Measurements from ENCODE around the gene LILRB4.
"Not testable (repeated sequence)": the region's sequence is repeated elsewhere in the genome, so short reads cannot be mapped to it uniquely, and the experiment has no call there.

The LILRB4 gene

DNA sequence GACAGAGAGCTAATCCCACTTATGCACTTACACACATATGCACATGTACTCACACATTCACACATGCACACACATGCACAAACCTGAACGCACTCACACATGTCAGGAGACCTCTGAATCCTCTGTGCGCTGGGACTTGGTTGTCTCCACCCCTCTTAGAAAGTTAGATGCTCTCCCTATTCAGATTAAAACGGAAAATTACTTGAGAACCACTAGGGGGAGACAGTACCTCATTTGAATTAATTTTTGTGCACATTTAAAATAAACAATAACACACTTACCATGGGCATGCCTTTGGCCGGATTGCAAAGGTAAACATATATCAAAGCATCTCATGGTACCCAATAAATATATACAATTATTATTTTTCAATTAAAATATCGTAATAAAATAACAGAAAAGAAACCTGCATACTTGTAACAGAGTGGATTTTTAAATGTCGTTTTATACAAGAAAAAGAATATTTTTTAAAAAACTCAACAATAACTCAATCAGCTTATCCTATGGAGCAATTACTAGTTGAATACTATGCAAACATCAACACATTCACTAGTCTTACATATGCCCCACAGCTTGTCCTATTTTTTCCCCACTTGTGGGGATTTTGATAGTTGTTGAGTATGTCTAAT is 9.5 kb upstream of the LILRB4 start:
- DNase-seq, result peak; percentile 12

DNA sequence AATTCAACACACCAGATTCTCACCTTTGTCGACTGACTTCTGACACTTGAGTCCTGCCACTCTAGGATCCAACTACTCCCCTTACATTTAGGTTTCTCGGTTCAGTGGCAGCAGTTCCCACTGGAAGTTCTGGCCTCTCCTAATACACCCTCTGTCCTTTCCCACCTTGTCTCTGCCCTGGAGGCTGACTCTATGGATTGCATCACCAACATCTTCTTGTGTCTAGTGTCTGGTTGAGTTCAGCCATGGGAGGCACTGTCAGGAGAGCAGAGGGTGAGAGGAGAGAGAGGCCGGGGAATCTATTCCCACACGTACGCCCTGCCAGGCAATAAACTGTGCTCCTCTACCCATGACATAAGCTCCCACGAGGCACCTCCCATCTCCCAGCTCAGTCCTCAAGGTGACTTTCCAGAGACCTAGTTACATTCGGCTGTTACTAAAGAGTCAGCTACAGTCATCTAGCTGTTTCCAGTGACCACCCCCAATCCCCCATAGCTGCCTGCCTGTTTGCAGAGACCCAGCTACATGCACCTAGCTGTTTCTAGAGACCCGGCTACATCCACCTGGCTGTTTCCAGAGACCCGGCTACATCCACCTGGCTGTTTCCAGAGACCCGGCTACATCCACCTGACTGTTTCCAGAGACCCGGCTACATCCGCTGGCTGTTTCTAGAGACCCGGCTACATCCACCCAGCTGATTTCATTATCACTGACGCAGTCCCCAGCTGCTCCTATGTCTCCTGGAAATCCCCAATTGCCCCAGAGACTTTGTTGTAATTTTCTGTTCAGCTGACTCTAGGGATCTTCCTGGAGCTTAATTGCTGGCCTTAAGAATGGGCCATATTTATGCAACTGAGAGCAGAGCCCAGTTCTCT is 8.1 kb upstream of the LILRB4 start:
- no peak for DNase-seq

DNA sequence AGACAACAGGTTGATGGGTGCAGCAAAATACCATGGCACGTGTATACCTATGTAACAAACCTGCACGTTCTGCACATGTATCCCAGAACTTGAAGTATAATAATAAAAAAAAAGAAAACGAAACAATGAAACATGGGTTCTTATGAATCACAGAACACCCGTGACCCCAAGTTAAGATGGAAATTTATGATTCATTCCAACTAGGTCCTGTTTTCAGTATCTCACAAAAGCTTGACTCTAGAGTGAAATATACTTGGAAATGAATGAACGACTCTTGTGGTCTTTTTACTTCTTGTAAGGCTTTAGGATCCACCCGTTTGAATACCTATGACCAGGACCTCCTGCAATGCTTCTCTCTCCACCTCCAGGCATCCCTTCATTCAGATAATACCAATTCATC is 3.5 kb upstream of the LILRB4 start:
- no peak for DNase-seq

DNA sequence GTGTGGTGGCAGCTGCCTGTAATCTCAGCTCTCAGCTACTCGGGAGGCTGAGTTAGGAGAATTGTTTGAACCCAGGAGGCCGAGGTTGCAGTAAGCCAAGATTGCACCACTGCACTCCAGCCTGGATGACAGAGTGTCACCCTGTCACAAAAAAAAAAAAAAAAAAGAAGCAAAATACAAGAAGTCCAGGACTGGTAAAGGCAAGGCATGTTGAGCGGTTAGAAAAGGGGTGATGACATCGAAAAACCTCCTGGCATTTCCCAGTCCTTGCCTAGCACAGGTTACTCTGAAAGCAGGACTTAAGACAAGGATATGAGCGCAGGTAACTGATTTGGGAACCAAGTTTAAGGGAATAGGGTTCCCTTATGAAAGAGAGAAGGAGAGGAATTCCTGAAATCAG is 2.5 kb upstream of the LILRB4 start:
- no peak for DNase-seq

DNA sequence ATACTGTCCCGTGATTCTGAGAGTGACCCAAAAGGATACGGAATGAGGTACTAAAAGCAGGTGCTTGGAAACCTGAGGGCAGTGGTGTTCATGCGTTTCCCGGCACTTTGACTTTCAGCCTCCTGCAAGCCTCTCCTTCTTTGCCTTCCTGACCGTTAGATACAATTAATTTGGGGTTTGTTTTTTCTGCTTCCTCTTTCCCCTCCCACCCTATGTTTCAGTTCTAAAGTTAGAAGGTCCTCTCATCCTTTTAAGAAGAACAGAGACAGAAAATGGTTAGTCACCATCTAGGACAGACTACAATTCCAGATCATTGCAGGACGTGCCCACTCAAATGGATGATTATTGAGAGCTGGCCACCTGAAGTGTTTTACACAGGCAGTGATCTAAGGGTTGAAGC is 1.8 kb upstream of the LILRB4 start:
- DNase-seq, result no peak

DNA sequence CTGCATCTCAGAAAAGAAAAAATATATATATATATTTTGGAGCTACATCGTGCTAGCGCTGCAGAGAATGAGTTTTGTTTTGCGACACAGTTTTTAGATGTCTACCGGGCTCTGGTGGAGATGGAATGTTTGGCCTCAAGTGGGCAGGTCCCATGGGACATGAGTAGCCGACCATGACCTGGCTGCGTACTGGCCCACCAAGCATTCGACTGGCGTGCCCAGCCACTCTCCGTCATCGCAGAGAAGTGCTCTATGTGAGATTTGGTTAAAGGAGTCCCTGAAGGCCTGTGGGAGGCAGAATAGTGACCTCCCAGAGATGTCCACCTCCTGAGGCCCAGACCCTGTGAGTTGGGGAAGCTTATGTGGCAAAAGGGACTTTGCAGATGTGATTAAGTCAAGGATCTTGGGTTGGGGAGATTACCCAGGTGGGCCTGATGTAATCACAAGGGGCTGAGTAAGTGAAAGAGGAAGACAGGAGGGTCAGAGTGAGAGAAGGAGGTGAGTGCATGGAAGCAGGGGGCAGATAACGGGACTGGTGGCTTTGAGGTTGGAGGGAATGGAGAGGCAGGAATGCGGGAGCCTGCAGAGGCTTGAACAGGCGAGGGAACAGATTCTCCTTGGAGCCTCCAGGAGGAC is 821 bp upstream of the LILRB4 start:
- DNase-seq, result no peak

DNA sequence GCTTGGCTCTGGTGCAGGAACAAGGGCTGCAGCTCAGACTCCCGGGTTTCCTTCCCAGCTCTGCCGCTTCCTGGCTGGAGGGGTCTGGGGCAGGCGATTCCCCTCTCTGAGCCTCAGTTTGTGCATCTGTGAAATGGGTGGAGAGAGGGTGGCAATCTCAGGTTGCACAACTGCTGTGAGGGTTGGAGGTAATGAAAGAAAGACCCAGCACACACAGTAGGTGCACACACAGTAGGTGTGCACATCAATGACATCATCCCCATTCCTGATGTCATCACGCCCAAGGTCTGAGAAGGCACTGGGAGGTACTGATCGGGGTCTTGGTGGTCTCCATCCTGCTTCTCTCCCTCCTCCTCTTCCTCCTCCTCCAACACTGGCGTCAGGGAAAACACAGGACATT is 2.7 kb downstream of the LILRB4 start:
- DNase-seq, result no peak

DNA sequence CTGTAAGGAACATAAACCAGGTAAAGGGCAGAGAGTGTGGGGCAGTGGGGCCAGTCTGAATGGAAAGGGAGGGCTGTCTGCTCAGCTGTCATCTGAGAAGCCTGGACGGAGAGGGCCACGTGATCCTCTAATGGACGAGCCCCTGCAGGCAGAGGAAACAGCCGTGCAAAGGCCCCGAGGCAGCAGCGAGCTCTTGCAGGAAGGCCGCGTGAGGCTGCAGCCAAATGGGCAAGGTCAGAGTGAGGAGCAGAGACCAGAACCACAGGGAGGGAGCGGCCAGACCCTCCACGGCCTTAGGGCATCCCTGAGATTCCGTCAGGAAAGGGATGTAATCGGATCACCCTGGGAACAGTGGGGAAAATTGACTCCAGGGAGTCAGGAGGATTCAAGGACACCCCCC is 4.4 kb downstream of the LILRB4 start:
- no peak for DNase-seq

DNA sequence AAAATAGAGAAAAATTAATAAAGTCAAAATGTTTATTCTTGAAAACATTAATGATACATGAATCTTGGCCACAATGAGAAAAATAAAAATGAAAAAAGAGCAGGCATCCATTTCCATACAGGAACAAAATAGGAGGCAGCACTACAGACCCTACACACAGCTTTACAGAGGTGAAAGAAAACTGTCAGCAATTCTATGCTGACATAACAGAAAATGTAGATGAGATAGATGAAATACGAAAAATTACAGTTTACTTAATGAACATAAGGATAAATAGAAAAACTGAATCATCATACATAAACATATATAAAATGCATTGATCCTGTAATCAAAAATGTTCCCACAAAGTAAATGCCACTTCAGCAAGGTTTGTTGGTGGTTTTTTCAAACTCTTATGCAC is 5.6 kb downstream of the LILRB4 start:
- DNase-seq, result no peak

DNA sequence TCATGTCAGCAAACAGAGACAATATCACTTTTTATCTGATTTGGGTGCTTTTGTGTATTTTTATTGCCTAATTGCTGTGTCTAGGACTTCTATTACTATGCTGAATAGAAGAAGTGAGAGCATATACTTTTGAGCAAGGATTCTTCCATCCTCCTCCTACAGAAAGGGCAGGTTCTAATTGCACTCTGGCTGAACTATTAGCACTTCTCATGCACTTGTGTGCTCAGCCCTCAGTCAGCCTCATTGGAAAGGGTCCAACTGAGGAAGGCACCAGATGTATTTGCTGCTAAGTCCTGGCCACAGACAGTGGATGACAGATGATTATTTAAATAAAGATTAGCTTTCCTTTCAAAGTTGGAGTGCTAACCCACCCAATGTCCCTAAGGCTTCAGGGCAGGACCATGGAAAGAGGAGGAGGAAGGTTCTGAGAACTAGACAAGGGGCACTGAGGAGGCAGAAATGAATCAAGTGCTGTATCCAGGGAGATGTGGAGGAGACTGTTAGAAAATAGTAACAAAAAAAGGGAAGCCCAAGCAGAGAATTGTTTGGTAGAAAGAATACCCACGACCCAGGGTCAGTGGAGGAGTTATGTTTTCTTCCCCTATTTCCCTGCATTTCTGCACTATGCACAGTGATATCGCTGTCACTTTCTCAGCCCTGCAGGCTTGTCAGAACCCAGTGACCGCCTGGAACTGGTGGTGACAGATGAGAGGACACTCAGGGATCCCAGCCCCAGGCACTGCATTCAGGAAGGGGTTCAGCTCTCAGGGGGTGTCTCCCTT is 8.0 kb downstream of the LILRB4 start:
- DNase-seq, result no peak

DNA sequence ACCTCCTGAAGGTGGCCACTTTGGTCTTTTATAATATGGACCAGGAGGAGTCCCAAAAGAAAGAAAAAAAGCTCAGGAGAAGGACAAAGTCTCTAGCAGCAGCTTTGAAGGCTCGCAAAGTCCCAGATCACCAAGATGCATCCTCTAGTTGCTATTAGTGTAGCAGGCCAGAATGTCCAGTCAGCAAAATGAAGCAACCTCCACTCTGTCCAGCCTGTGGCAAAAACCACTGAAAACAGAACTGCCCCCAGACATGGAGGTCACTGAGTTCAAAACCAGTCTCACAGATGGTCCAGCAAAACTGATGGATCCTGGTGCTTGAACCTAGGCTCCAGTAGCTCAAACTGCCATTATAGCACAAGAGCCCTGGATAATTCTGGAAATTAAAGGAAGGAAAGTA is 10.4 kb downstream of the LILRB4 start:
- no peak for DNase-seq

DNA sequence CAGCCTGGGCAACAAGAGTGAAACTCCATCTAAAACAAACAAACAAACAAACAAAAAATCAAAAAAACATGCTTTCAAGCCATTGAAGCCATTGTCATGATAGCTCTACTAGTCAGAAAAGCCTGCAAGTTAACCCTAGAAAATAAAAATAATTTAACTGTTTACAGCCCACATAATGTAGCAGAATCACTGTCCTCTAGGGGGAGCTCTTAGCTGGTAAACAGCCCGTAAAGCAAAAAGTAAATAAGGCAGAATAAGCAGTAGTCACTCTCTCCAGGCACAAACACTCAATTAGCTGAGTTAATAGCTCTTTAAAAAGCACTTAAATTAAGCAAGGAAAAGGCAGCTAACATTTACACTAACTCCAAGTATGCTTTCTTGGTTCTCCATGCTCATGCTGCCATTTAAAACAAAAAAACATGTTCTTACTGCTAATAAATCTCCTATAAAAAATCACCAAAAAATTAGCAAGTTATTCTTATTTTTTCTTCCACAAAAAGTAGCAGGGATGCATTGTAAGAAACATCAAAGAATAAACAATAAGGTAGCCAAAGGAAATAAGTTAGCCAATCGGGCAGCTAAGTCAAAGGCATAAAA is 11.3 kb downstream of the LILRB4 start:
- DNase-seq, result peak; percentile 4

DNA sequence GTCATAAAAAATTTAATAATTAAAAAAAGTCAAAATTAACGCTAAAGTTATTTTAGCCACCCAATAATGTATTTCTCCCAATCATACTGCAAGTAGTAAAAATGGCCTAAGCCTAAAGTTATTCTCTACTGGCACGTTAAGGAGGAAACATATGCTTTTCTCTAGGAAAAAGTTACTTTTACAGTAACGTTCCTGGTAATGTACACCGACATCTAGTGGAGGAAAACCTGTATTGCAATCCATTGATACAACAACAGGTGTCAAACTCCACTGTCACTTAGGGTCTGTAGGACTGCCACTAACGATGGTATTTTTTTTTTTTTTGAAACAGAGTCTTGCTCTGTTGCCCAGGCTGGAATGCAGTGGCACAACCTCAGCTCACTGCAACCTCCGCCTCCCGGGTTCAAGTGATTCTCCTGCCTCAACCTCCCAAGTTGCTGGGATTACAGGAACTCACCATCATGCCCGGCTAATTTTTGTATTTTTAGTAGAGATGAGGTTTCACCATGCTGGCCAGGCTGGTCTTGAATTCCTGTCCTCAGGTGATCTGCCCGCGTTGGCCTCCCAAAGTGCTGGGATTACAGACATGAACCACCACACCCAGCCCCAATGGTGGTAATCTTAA is 13.5 kb downstream of the LILRB4 start:
- DNase-seq, result peak; percentile 13

DNA sequence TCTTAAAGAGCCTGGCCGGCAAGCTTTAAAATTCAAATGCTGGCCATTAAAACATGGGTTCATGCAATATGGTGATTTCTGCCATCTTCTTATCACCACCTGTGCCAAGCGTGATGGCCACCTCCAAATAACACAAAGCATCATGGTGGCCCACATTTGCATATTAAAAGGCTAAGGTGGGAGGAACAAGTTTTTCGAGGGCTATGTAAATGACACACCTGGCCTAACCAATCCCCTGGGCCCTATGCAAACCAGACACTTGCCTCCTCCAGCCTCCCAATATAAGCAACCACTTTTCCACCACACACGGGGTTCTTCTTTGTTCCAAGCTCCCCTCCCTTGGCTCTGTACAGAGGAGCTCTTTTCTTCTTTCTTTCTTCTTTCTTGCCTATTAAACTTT is 14.4 kb downstream of the LILRB4 start:
- no peak for DNase-seq

DNA sequence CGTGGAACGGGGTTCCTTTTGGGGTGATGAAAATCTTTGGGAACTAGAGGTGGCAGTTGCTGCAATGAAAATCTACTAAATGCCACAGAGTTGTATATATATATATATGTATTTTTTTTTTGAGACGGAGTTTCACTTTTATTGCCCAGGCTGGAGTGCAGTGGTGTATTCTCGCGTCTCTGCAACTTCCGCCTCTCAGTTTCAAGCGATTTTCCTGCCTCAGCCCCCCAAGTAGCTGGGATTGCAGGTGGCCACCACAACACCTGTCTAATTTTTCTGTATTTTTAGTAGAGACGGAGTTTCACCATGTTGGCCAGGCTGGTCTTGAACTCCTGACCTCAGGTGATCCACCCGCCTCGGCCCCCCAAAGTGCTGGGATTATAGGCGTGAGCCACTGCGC is 18.8 kb downstream of the LILRB4 start:
- not testable (repeated sequence) for DNase-seq

DNA sequence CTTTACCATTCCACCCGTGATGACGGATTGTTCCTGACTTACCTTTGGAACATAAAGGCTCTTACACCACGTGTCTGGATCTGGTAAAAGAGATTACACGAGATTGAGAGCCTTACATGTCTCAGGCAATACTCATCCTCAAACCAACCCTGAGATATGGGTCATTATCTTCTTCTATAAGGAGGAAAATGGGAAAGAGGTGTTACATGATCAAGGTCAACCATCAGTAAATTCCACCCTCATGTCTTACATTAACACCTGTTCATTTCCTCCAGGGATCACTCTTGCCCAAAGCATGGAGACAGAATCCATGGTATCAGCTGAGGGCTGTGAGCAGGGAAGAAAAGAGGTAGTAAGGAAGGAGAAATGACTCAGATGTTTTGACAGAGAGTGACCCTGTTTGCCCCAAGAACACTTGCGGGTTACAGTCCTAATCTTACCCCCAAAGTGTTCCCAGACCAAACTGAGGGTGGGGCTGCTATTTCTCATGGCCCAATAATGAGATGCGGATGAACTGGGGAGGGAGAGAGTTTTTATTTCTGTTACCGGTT is 19.6 kb downstream of the LILRB4 start:
- no peak for DNase-seq

DNA sequence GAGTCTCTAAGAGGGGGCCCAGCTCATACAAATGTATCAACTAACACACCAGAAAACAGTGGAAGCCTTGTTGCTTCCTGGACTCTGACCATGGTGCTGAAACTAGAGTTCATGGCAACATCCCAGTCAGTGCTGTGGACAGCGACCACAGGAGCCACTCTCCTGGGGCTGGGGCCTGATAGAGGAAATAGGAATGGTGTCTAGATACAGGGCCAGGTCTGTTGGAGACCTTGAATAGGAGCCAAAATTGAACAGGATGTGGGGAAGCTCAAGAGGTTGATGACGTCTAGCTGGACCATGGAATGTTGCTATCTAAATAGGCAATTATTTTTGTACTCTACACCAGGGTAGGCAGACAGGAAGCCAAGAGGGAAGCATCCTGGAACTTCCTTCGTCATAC is 21.7 kb downstream of the LILRB4 start:
- no peak for DNase-seq

DNA sequence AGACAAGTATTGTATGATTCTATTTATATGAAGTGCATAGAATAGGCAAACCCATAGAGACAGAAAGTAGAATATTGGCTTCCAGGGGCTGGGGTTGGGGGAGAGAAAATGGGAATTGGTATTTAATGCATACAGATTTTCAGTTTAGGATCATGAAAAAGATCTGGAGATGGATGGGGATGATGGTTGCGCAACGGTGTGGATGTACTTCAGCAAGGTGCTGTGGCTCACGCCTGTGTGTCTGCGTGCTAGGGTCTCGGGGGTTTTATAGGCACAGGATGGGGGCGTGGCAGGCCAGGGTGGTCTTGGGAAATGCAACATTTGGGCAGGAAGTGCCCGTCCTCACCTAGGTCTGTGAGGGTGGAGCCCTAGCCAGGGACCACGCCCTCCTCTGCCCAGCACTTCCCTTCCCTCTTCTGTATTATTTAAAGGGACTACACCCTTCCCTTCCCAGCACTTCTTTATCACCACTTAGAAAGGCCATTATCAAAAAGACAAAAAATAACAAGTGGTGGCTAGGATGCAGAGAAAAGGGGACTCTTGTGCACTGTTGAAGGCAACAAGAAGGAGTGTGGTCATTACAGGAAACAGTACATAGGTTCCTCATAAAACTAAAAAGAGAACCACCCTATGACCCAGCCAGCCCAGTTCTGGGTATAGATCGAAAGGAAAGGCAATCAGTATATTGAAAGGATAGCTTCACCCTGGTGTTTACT is 29.0 kb downstream of the LILRB4 start:
- DNase-seq, result no peak

DNA sequence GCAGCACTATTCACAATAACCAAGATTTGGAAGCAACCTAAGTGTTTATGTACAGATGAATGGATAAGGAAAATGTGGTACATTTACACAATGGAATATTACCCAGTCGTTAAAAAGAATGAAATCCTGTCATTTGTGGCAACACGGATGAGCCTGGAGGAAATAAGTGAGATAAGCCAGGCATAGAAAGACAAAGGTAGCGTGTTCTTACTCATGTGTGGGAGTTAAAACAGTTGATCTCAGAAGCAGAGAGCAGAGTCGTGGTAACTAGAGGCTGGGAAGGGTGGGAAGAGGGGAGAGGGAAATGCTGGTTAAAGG is 29.5 kb downstream of the LILRB4 start:
- DNase-seq, result no peak

DNA sequence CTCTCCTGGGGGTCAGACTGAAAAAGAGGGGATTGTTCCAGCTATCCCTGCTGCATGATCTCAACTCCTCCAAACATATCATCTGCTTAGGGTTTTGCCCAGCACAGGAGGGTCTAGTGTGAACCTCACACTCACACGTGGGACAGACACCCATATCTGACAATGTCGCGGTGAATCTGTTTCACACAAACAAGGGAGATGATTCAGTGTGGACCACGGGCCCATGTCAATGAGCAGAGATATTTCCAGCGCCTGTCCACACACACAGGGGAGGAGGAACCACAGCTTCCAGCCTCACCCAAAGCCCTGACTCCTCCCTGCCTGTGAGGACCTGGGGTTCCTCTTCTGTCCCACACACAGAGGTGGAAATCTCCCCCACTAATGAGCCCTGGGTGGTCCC is 31.9 kb downstream of the LILRB4 start:
- DNase-seq, result no peak

DNA sequence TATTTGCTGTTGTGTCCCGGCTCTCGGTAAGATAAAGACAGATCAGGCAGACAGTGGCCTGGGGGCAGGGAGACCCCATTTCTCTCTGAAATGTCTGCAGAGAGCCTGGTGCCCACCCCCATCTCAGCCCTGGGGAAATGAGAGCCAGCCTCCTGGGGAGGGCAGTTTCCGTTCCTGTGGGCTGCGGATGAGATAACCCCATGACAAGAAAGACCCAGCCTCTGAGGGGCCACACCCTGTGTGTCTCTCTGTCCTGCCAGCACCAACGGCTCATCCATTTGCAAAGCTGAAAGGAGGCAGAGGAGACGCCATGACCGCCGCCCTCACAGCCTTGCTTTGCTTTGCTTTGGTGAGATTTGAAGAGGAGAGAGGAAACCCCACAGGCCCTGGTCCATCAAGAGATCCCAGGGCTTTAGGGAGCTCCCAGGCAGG is 33.3 kb downstream of the LILRB4 start:
- no peak for DNase-seq

DNA sequence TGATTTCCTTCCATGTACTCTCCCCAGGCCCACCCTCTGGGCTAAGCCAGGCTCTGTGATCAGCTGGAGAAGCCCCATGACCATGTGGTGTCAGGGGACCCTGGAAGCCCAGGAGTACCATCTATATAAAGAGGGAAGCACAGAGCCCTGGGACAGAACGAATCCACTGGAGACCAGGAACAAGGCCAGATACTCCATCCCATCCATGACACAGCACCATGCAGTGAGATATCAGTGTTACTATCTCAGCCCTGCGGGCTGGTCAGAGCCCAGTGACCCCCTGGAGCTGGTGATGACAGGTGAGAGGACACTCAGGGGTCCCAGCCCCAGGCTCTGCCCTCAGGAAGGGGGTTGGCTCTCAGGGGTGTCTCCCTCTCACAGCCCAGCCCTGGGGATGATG is 34.0 kb downstream of the LILRB4 start:
- DNase-seq, result no peak
